C1 segment of cervical spinal cord (tissue), 14 donors: Measurements from ENCODE around the gene PRKCI.
A peak's percentile ranks its signal among the peaks of the same experiment; 100 is the strongest.
"Not testable (repeated sequence)": the region's sequence is repeated elsewhere in the genome, so short reads cannot be mapped to it uniquely, and the experiment has no call there.

Source experiments
- DNase-seq, 14 donors: peaks; one replicate each; lab custom pipeline; 2025; lab: John Stamatoyannopoulos, UW

The PRKCI gene

GRCh38 chr3:170221924-170222646, at the start of gene PRKCI:
TSS of gene PRKCI (plus strand) at chr3:170222424. CDS start at chr3:170222670, 246 bp downstream.
- peak; percentile 72 to 98 (median 92) for DNase-seq

- no peak for DNase-seq
Observed at GRCh38 chr3:170178651-170179050, 43.6 kb upstream of the PRKCI start.

- no peak for DNase-seq
Observed at GRCh38 chr3:170179432-170179831, 42.8 kb upstream of the PRKCI start.

GRCh38 chr3:170180079-170180907, 41.9 kb upstream of the PRKCI start:
- DNase-seq: no peak

DNA sequence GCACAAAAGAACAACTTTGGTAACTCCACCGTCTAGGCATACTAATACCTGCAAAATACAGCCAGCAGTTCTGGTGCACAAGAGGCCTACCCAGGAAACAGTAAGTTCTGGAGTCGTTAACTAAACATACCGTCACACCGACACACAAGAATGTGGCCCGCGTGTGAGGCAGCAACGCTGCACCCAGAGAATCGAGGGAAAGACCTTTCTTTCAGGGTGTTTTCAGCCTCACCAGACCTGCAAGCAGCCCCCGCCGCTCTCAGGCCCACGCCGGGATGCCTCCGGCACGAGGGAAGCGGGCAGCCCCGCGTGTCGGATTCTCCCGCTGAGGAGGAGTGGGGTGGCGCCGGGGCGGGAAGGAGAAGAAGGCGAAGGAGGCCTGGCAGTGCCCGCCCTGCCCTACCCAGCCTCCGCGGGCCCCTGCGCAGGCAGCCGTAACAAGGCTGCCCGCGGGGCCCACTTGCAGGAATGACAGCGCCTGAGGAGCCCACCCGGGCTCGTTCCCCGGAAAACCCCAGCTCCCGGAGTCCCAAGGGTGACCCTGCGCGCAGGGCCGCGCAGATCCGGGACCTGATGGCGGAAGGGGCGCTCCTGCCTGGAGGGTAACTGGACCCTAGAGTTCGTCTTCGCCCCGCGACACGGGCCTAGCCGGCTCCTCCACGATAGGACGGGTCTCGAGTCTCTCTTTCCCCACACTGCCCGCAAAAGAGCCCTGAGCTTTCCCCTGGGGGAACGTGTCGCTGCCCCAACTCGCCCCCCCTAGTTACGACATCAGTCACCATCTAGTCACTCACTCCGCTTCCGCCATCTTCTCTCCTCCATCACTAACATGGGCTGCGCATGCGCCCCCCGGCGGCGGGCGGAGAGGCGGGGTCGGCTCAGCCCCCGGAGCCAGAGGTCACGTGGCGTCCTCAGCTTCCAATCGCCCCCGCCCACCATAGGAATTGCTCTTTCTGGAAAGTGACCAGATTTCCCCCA, 41.0 kb upstream of the PRKCI start, which contains the start of gene PHC3:
TSS of gene PHC3 (minus strand) at position 826 of the 978 bp plus-strand sequence. CDS start at position 808, 18 bp downstream.
- DNase-seq: peak; percentile 48 to 94 (median 89)

GRCh38 chr3:170189398-170190256, 32.6 kb upstream of the PRKCI start:
- DNase-seq: no peak

DNA sequence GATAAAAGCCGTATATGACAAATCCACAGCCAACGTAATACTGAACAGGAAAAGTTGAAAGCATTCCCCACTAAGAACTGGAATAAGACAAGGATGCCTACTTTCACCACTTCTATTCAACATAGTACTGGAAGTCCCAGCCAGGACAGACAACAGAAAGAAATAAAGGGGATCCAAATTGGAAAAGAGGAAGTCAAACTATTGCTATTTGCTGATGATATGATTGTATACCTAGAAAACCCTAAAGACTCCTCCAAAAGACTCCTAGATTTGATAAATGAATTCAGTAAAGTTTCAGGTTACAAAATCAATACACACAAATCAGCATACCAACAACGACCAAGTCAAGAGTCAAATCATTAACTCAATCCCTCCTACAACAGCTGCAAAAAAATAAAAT, 26.5 kb upstream of the PRKCI start:
- DNase-seq: not testable (repeated sequence)

DNA sequence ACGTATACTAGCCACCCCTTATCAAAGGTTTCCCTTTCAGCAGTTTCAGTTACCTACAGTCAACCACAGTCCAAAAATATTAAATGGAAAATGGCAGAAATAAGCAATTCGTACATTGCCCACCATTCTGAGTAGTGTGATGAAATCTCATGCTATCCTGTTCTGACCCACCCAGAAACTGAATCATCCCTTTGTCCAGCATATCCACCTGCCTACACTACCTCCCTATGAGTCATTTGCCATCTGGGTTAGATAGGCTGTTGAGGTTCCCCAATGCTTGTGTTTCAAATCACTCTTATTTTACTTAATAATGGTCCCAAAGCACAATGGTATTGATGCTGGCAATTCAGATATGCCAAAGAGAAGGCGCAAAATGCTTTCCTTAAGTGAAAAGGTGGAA, 25.4 kb upstream of the PRKCI start:
- no peak for DNase-seq

DNA sequence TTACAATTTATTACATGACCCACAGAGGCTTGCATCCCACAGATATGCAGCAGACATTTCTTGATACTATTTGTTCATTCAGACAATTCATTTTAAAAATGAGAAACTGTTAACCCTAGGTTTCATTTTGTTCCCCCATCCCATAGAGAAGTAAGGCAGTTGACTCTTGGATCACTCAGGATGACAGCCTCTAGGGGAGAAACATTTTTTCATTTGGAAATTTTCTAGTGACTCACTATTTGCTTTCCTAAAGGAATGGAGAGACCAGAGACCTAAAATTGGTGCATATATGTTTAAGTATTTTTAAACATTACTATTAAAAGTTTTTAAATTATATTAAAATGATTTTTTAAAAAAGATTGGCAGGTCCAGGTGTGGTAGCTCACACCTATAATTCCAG, 21.2 kb upstream of the PRKCI start:
- DNase-seq: no peak

DNA sequence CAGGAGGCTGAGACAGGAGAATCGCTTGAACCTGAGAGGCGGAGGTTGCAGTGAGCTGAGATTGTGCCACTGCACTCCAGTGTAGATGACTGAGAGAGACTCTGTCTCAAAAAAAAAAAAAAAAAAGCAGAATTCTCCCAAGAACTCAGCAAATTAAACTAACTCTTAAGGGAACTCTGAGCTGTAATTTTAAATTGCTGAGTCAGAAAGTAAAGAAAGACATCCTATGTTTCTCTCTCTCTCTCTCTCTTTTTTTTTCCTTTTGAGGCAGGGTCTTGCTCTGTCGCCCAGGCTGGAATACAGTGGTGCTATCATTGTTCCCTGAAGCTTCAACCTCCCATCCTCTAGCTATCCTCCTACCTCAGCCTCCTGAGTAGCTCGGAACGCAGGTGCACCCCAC, 20.7 kb upstream of the PRKCI start:
- no peak for DNase-seq

DNA sequence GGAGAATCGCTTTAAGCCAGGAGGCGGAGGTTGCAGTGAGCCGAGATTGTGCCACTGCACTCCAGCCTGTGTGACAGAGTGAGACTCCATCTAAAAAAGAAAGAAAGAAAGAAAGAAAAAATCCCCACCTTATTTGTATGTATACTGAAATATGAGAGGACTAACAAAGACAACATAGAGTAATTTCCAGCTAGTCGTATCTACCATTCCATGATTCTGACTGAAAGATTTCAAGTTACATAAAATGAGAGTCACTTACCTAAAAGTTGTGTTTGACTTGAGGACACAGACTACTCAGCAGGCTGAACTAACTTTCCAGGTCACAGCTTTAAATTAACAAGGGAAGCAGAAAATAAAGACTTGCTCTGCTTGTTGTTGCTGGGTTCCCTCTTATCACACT, 18.8 kb upstream of the PRKCI start:
- DNase-seq: no peak

- no peak for DNase-seq
Observed at GRCh38 chr3:170204023-170204472, 18.2 kb upstream of the PRKCI start.

DNA sequence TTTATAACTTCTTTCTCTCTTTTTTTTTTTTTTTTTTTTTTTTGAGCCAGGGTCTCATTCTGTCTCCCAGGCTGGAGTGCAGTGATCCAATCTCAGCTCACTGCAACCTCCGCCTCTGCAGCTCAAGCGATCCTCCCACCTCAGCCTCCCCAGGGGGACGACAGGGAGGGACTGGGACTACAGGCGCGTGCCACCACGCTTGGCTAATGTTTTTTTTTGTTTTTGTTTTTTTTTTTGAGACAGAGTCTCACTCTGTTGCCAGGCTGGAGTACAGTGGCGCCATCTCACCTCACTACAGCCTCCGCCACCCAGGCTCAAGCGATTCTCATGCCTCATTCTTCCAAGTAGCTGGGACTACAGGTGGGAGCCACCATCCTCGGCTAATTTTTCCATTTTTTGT, 17.7 kb upstream of the PRKCI start:
- no peak for DNase-seq

DNA sequence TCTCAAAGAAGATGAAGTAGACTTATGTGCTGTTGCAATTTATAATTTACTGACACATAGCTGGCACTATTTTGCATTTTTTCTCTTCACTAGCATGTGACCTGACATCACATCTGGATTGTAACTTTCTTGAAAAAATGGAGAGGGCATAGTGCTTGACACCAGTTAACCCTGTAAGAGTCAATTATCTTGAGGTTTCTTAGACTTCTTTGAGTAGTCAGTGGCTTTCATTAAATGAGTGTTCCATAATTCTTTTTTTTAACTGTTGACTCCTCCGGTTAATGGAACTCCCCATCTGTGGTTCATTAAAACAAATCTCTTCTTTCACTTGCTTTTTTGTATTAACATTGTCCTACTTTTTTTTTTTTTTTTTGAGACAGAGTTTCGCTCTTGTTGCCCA, 16.9 kb upstream of the PRKCI start:
- DNase-seq: no peak

GRCh38 chr3:170206164-170206762, 16.0 kb upstream of the PRKCI start:
- not testable (repeated sequence) for DNase-seq

GRCh38 chr3:170207717-170208116, 14.5 kb upstream of the PRKCI start:
- DNase-seq: no peak

GRCh38 chr3:170211668-170212067, 10.6 kb upstream of the PRKCI start:
- DNase-seq: no peak

GRCh38 chr3:170219850-170220249, 2.4 kb upstream of the PRKCI start:
- no peak for DNase-seq

DNA sequence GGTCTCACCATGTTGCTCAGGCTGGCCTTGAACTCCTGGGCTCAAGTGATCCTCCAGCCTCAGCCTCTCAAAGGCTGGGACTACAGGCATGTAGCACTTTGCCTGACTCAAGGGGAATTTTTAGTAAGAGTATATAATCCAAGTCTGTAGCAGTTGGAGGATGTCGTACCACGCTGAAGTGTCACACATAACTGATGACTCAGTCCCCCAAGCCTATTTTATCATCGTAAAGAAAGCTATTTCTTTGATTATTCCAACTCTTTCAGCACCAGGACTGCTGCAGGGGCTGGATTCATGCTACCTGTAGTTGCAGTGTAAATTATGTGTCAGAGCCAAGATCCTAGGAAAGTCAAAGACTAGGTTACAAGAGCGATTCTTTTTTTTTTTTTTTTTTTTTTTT, 1.4 kb upstream of the PRKCI start:
- no peak for DNase-seq
